PFSK-1 (cell line): ENCODE measurements around the gene XPR1.

Experiments used
- FOXP2 ChIP-seq: optimal IDR thresholded peaks from 2 replicates; pipeline ENCODE3; 2011; ENCODE audit warnings: borderline replicate concordance, control low read depth, inconsistent platforms; ENCODE audit not compliant: insufficient read depth; ENCODE audit errors: extremely low read length, extremely low read depth
- POLR2AphosphoS5 ChIP-seq: IDR thresholded peaks from 2 replicates; pipeline ENCODE4 v1.6.1; 2012; ENCODE audit warnings: low read depth, mild to moderate bottlenecking, control low read depth, low read length, moderate library complexity
- REST ChIP-seq, 2 experiments: IDR thresholded peaks; 2 replicates each; pipeline versions ENCODE4 v1.6.1 to v1.8.0; 2011 to 2012; ENCODE audit warnings: low read depth in 2 of 2, low read length in 2 of 2, control low read depth in 1 of 2, inconsistent platforms in 1 of 2, mild to moderate bottlenecking in 1 of 2, moderate library complexity in 1 of 2; ENCODE audit not compliant: insufficient read depth in 1 of 2
- SIN3A ChIP-seq: IDR thresholded peaks from 2 replicates; pipeline ENCODE4 v1.6.1; 2012; ENCODE audit warnings: mild to moderate bottlenecking, low read length, moderate library complexity, borderline replicate concordance; ENCODE audit not compliant: insufficient read depth
- TAF1 ChIP-seq: IDR thresholded peaks from 2 replicates; pipeline ENCODE4 v1.6.1; 2012; ENCODE audit warnings: low read length, control low read depth, borderline replicate concordance; ENCODE audit not compliant: insufficient read depth

Gene XPR1

GRCh38 chr1:180590889-180591288 lies 40.9 kb upstream of the XPR1 start:
- TF ChIP-seq TAF1 (no peak), SIN3A (no peak), REST (IDR thresholded peaks at IDR 0.05; ENCODE audit: insufficient read depth in 1 of 2, low read depth in 2 of 2, low read length in 2 of 2) (no peak), POLR2AphosphoS5 (no peak), FOXP2 (no peak)

GRCh38 chr1:180593382-180593781 lies 38.4 kb upstream of the XPR1 start:
- no peak for TF ChIP-seq FOXP2
- TF ChIP-seq SIN3A: no peak
- TF ChIP-seq POLR2AphosphoS5: no peak
- TF ChIP-seq REST (IDR thresholded peaks at IDR 0.05; ENCODE audit: insufficient read depth in 1 of 2, low read depth in 2 of 2, low read length in 2 of 2): no peak
- no peak for TF ChIP-seq TAF1

- TF ChIP-seq FOXP2: no peak
Measured at GRCh38 chr1:180594723-180595122, 37.1 kb upstream of the XPR1 start.

GRCh38 chr1:180595966-180596365 lies 35.9 kb upstream of the XPR1 start:
- TF ChIP-seq TAF1: no peak
- no peak for TF ChIP-seq FOXP2
- TF ChIP-seq POLR2AphosphoS5: no peak
- TF ChIP-seq SIN3A: no peak
- TF ChIP-seq REST (IDR thresholded peaks at IDR 0.05; ENCODE audit: insufficient read depth in 1 of 2, low read depth in 2 of 2, low read length in 2 of 2): no peak

GRCh38 chr1:180597520-180597919 lies 34.3 kb upstream of the XPR1 start:
- no peak for TF ChIP-seq POLR2AphosphoS5
- TF ChIP-seq SIN3A: no peak
- TF ChIP-seq REST (IDR thresholded peaks at IDR 0.05; ENCODE audit: insufficient read depth in 1 of 2, low read depth in 2 of 2, low read length in 2 of 2): no peak
- TF ChIP-seq TAF1: no peak
- no peak for TF ChIP-seq FOXP2
